Renal cortex interstitium (tissue), 11 donors: ENCODE measurements around the gene POFUT1. TPM values are rescaled to one million over a fixed set of nuclear protein-coding genes. Genes with fewer than 3 reads are reported as not detected.
A peak's percentile ranks its signal among the peaks of the same experiment; 100 is the strongest.
"Not testable (repeated sequence)": the region's sequence is repeated elsewhere in the genome, so short reads cannot be mapped to it uniquely, and the experiment has no call there.

Experiments used
- DNase-seq, 11 donors: peaks; one replicate each; pipeline ENCODE4 v3.0.0-alpha.2; 2013; ENCODE audit warnings: low read depth in 9 of 11, low spot score in 4 of 11; ENCODE audit errors: extremely low read depth in 1 of 11
- polyA plus RNA-seq, 3 donors: library from polyadenylated mRNA; unstranded; fragments of 120-200 nt; gene quantifications; one replicate each; pipeline ENCODE4 v1.2.1, GENCODE V29; 2013; ENCODE audit not compliant: insufficient read length in 3 of 3

The POFUT1 gene
- polyA plus RNA-seq, 3 donors: 40.8 to 45.0 (median 41.7) TPM

GRCh38 chr20:32246208-32246607, 38.5 kb downstream of the POFUT1 start:
- DNase-seq: not testable (repeated sequence)

GRCh38 chr20:32248043-32248442, 40.4 kb downstream of the POFUT1 start:
- no peak for DNase-seq

GRCh38 chr20:32249030-32249738, 41.5 kb downstream of the POFUT1 start:
- DNase-seq: no peak

GRCh38 chr20:32251470-32251869, 43.8 kb downstream of the POFUT1 start:
- DNase-seq: no peak

GRCh38 chr20:32252189-32252588, 44.5 kb downstream of the POFUT1 start:
- no peak for DNase-seq

GRCh38 chr20:32260973-32261372, 53.3 kb downstream of the POFUT1 start:
- not testable (repeated sequence) for DNase-seq

- no peak for DNase-seq
These were observed 54.0 kb downstream of the POFUT1 start for GRCh38 chr20:32261644-32262043.

- no peak for DNase-seq
These were observed 55.8 kb downstream of the POFUT1 start for GRCh38 chr20:32263398-32263954.

- no peak for DNase-seq
These were observed 63.9 kb downstream of the POFUT1 start for GRCh38 chr20:32271620-32272019.

GRCh38 chr20:32274359-32274758, 66.7 kb downstream of the POFUT1 start:
- DNase-seq: no peak

- DNase-seq: not testable (repeated sequence)
These were observed 67.5 kb downstream of the POFUT1 start for GRCh38 chr20:32275163-32275562.

GRCh38 chr20:32277361-32278198, 69.9 kb downstream of the POFUT1 start, which contains the start of gene KIF3B:
Gene KIF3B, plus strand, starts transcription at chr20:32277651. Its CDS starts 32,127 bp downstream, at chr20:32309778.
- peak; percentile 55 to 87 (median 75) for DNase-seq

GRCh38 chr20:32278199-32278643, 70.5 kb downstream of the POFUT1 start:
- DNase-seq: no peak

- no peak for DNase-seq
These were observed 74.0 kb downstream of the POFUT1 start for GRCh38 chr20:32281711-32282110.

GRCh38 chr20:32282461-32282860, 74.8 kb downstream of the POFUT1 start:
- DNase-seq: no peak

GRCh38 chr20:32285082-32285620, 77.5 kb downstream of the POFUT1 start:
- no peak for DNase-seq

GRCh38 chr20:32285621-32286371, 78.1 kb downstream of the POFUT1 start:
- no peak for DNase-seq

GRCh38 chr20:32287231-32287638, 79.6 kb downstream of the POFUT1 start:
- no peak for DNase-seq
